GM12875 (cell line): ENCODE measurements around the gene ELAVL4.

ENCODE experiments used
- H3K4me3 ChIP-seq: one replicate; pipeline ENCODE4 v1.5.1; 2011; ENCODE audit warnings: low read depth, low read length, control low read depth
- TF ChIP-seq, protein P1 (sequence below): IDR thresholded peaks from 2 replicates; pipeline ENCODE4 v1.5.1; 2011; ENCODE audit warnings: low read depth, mild to moderate bottlenecking, control low read depth, inconsistent platforms, low read length, moderate library complexity, borderline replicate concordance; ENCODE audit not compliant: insufficient read depth

Gene ELAVL4

DNA sequence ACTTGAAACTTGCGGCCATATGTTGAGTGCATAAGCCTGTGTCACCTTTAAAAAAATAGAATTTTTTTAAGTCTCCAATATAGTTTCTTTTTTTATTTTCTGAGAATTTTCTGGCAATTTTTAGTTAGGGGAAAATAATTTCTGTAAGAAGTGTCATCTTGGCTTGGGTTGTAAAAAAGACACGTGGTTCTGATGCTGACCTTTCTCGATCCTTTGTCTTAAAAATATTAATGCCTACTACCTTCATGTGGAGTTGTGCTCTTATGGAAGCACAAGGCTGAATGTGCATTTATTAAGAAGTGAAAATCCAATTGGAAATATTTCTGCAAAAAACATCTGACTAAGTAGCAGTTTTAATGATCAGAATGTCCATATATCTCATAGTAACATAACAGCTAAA is 3.5 kb downstream of the ELAVL4 start:
- TF ChIP-seq, protein P1, sequence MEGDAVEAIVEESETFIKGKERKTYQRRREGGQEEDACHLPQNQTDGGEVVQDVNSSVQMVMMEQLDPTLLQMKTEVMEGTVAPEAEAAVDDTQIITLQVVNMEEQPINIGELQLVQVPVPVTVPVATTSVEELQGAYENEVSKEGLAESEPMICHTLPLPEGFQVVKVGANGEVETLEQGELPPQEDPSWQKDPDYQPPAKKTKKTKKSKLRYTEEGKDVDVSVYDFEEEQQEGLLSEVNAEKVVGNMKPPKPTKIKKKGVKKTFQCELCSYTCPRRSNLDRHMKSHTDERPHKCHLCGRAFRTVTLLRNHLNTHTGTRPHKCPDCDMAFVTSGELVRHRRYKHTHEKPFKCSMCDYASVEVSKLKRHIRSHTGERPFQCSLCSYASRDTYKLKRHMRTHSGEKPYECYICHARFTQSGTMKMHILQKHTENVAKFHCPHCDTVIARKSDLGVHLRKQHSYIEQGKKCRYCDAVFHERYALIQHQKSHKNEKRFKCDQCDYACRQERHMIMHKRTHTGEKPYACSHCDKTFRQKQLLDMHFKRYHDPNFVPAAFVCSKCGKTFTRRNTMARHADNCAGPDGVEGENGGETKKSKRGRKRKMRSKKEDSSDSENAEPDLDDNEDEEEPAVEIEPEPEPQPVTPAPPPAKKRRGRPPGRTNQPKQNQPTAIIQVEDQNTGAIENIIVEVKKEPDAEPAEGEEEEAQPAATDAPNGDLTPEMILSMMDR: no peak

DNA sequence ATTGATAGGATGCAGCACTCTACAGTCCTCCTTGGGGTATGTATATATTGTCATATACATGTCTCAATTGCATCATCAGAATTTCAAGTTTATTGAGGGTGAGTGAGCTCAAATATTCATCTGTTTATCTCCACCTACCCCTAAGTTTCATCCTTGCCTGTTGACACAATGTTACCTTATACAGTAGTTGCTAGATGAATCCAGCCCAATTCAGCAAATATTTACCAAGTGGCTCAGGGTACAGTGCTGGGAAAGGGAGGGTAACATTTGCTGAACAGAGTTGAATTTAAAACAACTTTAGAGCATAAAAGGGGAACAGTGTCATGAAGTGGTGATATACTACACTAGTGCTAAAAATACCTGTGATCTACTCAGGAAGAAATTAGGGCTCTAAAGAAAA is 14.4 kb downstream of the ELAVL4 start:
- TF ChIP-seq, protein P1: no peak
- no peak overlapping the region for H3K4me3 ChIP-seq

More for the DNA sequence above, 3.5 kb downstream of the ELAVL4 start:
- H3K4me3 ChIP-seq: no peak overlapping the region

DNA sequence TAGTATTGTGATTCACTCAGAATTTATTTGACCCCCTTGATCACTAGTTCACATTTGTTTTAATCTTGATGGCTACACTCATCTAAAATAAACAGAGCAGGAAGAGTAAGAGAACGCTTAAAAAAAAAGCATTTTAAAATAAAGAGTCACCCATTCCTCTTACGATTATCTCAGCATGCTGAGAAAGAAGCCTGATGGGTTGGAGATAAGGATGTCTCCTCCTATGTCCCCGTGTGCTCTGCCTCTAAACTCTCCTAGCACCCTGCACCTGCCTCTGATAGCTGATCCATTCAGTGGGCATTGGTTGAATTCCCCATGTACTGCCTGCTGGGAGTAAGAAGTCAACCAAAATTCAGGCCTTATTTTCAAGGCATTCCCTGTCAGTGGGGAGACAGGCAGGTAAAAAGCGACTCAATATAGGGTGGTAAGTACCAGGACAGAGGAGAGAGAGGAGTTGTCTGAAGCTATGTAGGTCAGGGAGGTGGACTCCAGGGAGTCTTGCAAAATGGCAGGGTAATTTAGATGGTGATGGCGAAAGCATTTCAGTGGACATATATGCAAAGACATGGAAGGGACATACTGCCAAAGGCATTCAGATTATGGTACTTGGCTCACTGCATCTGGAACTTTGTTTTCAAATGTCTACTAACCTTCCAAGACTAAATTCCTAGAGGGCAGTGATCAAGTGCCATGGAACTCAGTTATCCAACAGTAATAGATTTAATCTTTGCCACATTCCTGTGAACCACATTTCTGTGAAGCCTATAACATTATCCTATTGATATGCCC is 18.4 kb downstream of the ELAVL4 start:
- TF ChIP-seq, protein P1: no peak

DNA sequence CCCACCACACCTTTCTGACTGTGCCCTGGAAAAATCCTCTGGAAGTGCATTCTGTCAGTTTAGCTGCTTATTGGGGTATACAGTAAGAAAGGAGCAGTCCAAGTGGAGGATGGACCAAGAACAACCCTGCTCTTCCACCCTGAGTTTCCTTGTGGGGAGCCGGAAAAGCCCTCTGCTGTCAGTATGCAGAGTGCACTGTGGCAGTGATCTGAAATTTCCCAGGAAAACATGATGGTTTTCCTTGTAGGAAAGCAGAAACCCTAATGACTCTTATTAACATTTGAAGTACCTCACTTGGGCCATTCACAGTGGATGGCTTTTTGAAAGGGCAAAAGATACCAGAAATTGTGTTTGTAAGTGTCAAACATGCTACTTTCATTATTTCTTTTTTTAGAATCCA is 20.5 kb downstream of the ELAVL4 start:
- no peak overlapping the region for H3K4me3 ChIP-seq
- TF ChIP-seq, protein P1: no peak

More for the DNA sequence above, 18.4 kb downstream of the ELAVL4 start:
- no peak overlapping the region for H3K4me3 ChIP-seq

DNA sequence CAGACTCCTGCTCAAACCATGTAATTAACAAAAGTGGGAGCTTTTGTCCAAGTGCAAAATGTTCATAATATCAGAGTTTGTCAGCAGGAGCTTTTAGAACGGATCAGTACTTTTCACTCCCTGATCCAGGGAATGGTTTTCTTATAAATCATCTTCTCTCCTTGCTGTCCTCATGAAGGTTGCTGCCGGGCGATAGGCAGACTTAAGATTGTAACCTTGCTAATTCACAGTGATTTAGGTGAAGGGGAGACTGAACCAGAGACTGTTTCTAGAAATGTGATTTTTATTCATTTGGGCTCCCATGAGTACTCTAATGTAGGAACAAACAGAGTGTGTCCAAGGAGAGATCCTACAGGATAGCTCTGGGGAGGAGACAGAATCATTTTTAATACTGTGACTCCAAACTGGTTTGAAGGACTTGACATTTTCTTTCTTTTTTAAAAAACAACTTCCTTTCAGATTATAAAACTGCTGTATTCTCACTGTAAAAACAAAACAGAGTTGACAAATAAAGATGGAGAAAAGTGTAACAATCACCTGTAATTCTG is 23.7 kb downstream of the ELAVL4 start:
- TF ChIP-seq, protein P1: no peak
- H3K4me3 ChIP-seq: no peak overlapping the region

DNA sequence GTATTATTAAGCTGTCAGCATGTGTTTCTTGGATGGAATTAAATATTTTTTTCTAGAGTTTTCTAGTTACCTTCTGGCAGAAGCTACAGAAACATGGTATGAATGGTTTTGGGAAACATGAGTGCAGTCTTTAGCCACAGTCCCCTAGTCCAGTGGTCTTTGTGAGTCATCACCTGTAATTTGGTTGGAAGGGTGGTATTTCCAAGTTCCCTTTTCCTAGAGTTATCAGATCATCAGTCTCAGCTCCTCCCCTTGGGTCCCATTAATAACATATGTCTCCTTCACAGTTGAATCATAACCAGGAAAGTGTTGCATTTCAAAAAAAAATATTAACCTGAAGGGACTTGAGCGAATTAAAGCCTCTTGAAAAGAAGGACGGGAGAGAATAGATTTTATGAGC is 27.0 kb downstream of the ELAVL4 start:
- TF ChIP-seq, protein P1: no peak
- H3K4me3 ChIP-seq: no peak overlapping the region
